ENCODE data around the gene NLGN1.

Gene NLGN1

DNA sequence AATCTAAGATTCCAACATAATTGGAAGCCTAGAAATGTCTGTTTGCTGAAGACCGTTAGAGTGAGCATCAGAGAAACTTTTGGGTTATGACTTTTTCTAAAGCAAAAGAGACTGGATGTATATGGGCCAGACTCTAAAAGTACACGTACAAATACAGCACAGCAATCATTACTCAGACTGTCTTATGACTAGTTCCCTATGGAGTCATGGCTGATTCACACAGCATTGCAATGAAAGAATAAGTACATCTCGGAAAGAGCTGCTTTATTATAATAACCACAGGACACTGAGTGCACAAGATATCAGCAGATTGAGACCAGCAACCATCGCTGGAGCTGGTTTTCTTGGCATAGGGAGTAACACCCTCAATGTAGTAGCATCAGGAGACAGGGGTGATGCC is 618.6 kb downstream of the NLGN1 start:
- DNase-seq, result no peak

- no peak for DNase-seq
These were observed 622.6 kb downstream of the NLGN1 start for GRCh38 chr3:174020156-174020555.

DNA sequence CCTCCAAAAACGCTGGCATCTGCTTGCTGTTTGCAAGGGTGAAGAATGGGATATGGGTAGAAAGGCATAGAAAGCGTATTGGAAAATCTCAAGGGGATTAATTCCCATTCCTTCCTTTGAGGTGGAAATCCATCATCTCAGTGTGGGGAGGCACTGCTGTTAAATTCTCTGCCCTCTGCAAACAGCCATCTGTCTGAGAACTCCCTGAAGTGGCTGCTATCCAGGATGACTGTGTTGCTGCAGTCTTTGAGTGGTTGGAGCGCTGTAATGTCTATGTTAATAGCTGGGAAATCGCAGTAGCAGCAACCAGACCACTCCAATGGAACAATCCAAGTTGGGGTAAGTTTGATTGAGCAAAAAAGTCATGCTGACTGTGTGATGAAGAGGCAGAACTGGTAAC is 625.9 kb downstream of the NLGN1 start:
- no peak for DNase-seq

- no peak for DNase-seq
These were observed 631.1 kb downstream of the NLGN1 start for GRCh38 chr3:174028673-174029072.

DNA sequence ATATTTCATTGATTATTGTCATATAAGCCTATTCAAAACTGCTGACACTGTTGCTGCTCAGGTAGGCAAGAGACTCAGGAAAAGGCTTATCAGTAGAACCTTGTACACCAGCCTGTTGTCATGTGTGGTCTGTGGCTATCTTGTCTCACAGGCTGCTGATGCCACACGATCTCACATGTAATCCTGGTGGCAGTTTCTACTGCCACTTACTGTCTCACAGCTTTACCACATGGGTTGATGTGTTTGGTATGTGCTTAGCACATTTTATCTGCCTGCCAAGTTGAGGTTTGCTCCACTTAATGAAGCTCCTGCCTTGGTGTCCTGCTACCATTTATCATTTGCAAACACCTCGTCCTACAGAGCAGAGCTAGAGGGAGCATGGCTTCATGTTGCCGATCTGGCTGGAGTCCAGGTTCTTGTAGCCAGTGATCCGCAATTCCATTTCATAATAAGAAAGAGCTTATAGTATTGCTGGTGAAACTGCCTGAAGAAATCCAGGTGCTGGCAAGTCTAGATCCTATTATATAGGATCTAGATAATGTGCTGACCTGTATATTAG is 637.9 kb downstream of the NLGN1 start:
- peak; percentile 56 for DNase-seq

DNA sequence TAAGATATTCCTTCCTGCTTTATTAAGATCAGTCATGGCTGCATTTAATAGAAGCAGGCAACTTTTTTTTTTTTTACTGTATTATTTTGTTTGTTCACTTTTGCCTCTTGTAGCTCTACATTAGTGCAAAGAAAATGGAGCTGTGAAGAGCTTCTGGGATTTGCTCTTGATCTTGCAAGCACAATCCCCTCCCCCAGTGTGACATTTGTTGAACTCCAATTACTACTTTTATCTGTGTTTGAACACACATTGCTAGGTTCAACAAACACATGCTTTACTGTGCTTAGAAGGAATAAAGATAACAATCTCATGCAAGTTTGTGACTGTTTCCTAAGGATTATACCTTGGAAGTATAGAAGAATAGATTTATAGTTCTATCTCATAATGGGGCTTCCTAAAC is 648.8 kb downstream of the NLGN1 start:
- DNase-seq, result no peak

DNA sequence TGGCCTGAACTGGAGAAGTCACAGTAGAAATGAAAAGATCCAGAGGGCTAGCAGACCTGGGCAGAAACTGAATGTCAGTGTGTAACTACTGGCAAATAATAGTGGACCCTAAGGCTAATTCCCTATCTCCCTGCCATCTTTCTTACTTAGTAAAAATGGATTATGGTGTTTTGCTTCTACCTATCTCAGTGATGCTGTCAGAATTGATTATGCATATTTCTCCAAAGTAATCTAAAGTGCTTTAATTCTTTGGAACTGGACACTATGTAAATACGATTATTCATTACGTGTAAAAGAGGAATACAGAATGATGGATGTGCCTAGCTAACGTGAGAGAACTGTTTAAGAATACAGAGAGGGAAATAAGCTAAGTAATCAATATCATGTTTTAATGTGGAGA is 651.9 kb downstream of the NLGN1 start:
- no peak for DNase-seq

GRCh38 chr3:174051191-174051590 is 653.6 kb downstream of the NLGN1 start:
- no peak for DNase-seq

- no peak for DNase-seq
These were observed 661.3 kb downstream of the NLGN1 start for GRCh38 chr3:174058804-174059203.

GRCh38 chr3:174060431-174060830 is 662.9 kb downstream of the NLGN1 start:
- no peak for DNase-seq

- DNase-seq, result no peak
These were observed 663.6 kb downstream of the NLGN1 start for GRCh38 chr3:174061162-174061561.

GRCh38 chr3:174061731-174062130 is 664.2 kb downstream of the NLGN1 start:
- no peak for DNase-seq

- DNase-seq, result no peak
These were observed 665.4 kb downstream of the NLGN1 start for GRCh38 chr3:174062923-174063322.

- no peak for DNase-seq
These were observed 670.5 kb downstream of the NLGN1 start for GRCh38 chr3:174068035-174068434.

DNA sequence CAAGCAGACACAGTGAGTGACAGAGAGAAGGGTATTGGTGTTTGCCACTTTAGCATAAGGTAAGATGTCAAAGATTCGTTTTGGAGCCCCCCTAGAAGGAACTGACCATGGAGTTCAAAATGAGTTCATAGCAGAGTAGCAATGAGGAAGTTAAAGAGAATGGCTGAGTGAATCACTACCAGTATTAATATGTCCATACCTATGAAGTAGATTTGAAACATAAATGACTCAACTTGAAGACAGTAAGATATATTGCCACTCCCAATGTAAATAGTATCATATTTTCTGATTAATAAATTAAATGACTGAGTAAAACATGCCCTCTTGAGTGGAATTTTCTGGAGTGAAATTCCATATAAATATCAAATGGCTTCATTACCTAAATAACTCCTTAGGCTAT is 675.1 kb downstream of the NLGN1 start:
- no peak for DNase-seq

- DNase-seq, result no peak
These were observed 686.2 kb downstream of the NLGN1 start for GRCh38 chr3:174083706-174084105.

- no peak for DNase-seq
These were observed 692.0 kb downstream of the NLGN1 start for GRCh38 chr3:174089592-174089991.

DNA sequence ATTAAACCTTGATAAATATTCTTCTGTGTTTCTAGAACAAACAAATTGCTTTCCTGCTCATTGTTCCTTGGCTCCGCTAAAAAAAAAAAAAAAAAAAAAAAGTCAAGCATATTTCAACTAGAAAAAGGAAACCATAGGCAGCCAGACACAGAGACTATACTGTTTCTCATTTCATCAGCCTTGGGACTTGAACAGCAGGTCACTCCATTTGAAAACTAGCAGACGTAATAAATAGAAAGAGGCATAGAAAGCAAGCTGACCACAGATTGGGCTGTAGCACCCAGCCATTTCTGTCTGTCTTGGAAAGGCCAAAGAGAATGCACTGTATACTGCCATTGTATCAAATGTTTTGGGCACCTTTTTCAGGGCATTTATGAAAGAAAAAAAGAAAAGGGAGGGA is 697.1 kb downstream of the NLGN1 start:
- DNase-seq, result no peak

DNA sequence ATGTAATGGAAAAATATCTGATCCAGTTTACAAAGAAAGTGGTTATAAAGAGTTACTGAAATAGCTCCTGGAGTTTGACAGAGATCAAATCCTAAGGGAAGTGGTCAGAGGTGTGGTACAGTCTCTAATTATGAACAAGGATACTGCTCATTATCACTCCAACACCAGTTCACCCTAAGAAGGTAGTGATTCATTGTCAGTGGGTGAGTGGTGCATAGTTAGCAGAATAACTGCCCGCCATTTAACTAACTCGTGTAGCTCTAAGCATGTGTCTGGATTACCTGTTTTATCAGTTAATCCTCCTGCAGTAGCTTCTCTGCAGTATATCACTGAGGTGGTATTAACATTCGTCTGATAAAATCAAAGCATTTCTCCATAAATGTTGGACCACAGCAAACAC is 700.1 kb downstream of the NLGN1 start:
- no peak for DNase-seq

GRCh38 chr3:174098746-174099145 is 701.2 kb downstream of the NLGN1 start:
- no peak for DNase-seq

GRCh38 chr3:174099724-174100123 is 702.2 kb downstream of the NLGN1 start:
- DNase-seq, result no peak

DNA sequence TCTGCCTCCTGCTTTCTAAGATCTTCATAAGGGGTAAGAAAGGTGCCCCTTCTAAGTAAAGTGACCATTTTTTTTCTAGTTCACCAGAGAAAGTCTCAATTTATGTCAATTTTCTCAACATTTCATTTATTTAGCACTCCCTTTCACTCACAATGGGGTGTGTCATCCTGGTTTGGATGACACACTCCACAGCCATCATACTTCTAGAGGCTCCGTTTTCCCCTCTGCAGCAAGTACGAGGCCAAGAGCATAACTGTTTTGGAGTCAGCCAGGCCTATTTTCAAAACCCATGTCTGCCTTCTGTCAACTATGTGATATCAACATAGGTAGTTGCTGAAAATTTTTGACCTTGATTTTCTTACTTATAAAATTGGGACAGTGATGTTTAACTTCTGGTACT is 703.2 kb downstream of the NLGN1 start:
- no peak for DNase-seq

- no peak for DNase-seq
These were observed 703.7 kb downstream of the NLGN1 start for GRCh38 chr3:174101244-174101643.

- DNase-seq, result no peak
These were observed 704.7 kb downstream of the NLGN1 start for GRCh38 chr3:174102274-174102673.

DNA sequence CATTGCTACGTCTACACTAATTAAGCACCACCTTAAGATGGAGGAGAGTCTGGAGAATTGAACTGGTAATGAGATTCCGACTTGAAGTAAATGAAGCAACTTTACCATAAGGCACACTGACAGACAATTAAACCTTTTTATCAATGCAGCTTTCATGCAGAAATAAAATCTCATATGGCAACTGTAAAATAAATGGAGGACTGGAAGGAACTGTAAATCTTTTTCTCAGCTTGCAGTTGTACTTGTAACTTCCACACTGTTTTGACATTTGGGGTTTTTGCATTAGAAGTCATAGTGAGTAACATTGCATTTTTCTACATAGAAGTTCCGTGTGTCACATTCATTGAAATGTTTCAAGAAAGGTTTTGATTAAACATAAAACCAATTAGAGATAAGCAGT is 705.3 kb downstream of the NLGN1 start:
- no peak for DNase-seq

GRCh38 chr3:174110761-174111160 is 713.2 kb downstream of the NLGN1 start:
- DNase-seq, result no peak

Measured in NCI-H2029 treated with DMSO at 0.1 percent for 48 hours (cell line).